Measurements from ENCODE around the gene TNS1. TPM values are rescaled to one million over a fixed set of nuclear protein-coding genes. Genes with fewer than 3 reads are reported as not detected.

The TNS1 gene
- total and polyA plus RNA-seq, 5 donors, result 243 to 647 (median 513) TPM

DNA sequence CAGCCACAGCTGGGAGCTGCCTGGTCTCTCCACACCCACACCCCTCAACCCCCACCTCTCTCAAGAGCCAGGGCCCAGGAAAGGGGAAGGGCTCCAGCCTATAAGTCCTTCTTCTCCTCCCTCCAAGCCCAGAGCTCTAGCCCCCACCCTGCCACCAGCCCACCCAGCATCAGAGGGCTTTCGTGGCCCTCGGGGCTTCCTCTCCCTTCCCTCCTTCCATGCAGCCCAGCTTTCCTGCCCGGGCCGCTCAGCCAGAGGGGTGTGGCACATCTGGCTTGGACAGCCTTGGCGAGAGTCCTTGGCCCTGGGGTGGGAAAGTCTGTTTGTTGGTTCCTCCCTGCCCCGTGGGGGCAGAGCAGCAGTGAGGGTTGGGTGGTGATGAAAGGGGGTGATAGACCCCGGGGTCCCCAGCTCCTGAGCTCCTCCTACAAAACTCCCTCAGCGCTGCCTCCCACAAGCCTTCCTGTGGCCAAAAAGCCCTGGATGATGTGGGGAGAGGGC lies 7.0 kb downstream of the TNS1 start:
- Histone ChIP-seq H3K27ac (ENCODE audit: low read length) (peak overlapping the region; percentile 84), H3K4me3 (ENCODE audit: low read length) (no peak overlapping the region), H3K4me1 (ENCODE audit: control insufficient read depth, insufficient read depth, low read length) (no peaks in the 10 kb centered on the region), H3K27me3 (ENCODE audit: control insufficient read depth, insufficient read depth) (no peaks in the 10 kb centered on the region), H3K9me3 (ENCODE audit: control insufficient read depth, low read length) (no peaks in the 10 kb centered on the region)
- DNase-seq (peak; percentile 83 to 94 (median 89)), ATAC-seq (peak; percentile 77 to 79)
- WGBS, result 22% methylated on average over 8 of the region's 8 CpGs
- intact Hi-C loops (cut with DNase I), result loop anchor here in 1 of 4 donors (2.0 kb wide), 1 partner anchor 207 kb away; no protein-coding TSS in a partner anchor

DNA sequence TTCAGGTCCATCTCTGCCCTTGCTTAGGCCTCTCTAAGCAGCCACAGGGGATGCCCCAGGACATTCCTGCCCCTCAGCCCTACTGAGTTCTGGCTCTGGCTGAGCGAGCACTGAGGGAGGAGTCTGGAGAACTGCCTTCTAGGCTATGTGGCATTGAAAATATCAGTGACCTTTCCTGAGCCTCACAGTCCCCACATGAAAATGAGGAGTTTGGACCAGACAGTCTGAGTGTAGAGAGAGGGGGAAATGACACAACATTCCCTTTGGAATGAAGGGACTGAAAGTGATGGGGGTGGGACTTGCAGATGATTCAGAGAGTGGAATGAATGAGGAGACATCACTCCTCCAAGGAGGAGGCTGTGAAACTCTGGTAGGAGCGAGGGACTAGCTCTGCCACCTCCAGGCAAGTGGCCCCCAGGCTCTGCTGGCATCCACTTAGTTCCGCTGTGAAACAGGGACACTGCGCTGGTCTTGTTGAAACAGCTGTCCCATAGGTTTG lies 8.0 kb downstream of the TNS1 start:
- H3K27ac ChIP-seq (ENCODE audit: low read length), result peak overlapping the region; percentile 35
- intact Hi-C loops (cut with DNase I), result loop anchor here (2.0 to 5.0 kb wide), 3 partner anchors 42 to 208 kb away; no protein-coding TSS in a partner anchor
- ATAC-seq, result peak; percentile 2 to 56

DNA sequence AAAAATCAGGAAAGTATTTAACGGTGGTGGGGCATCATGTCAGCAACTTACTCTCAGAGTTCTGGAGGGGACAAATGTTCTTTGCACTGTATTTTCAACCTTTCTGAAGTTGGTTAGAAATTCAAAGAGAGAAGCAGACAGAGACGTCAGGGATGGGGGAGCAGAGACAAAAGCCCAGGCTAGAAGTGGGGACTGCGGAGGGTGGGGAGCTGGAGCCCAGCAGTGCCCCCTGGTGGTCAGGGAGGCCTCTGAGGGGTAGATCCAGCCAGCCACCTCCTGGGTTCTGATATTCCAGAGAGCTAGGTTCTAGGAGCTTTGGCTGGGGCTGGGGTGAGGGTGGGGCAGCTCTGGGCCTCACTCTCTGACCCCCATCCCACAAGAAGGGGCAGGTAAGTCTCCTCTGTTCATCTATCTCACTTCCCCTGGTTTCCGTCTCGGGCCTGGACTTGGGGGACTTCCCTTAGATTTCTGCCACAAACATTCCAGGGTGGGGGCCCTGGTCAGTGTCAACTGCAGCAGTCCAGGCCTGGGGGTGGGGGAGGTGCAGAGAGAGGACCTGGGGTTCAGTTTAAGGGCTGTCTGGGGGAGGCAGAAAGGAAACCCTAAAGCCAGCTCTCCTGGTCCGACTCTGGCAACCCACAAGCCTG lies 8.9 kb downstream of the TNS1 start:
- ATAC-seq (peak; percentile 40 to 58), DNase-seq (peak; percentile 75 to 89 (median 89))
- Histone ChIP-seq H3K4me1 (ENCODE audit: control insufficient read depth, insufficient read depth, low read length) (no peaks in the 10 kb centered on the region), H3K4me3 (ENCODE audit: low read length) (no peak overlapping the region), H3K27me3 (ENCODE audit: control insufficient read depth, insufficient read depth) (no peaks in the 10 kb centered on the region), H3K9me3 (ENCODE audit: control insufficient read depth, low read length) (no peaks in the 10 kb centered on the region), H3K27ac (ENCODE audit: low read length) (no peak overlapping the region)
- intact Hi-C loops (cut with DNase I), result loop anchor here (2.0 to 5.0 kb wide), 3 partner anchors 43 to 207 kb away; no protein-coding TSS in a partner anchor
- WGBS, result 57% methylated on average over 6 of the region's 6 CpGs

More for the DNA sequence above, 8.0 kb downstream of the TNS1 start:
- DNase-seq, result peak; percentile 23 to 59 (median 42)
- Histone ChIP-seq H3K27me3 (ENCODE audit: control insufficient read depth, insufficient read depth) (no peaks in the 10 kb centered on the region), H3K9me3 (ENCODE audit: control insufficient read depth, low read length) (no peaks in the 10 kb centered on the region), H3K4me3 (ENCODE audit: low read length) (no peak overlapping the region), H3K4me1 (ENCODE audit: control insufficient read depth, insufficient read depth, low read length) (no peaks in the 10 kb centered on the region)
- 80% methylated on average over 4 of the region's 4 CpGs for WGBS

DNA sequence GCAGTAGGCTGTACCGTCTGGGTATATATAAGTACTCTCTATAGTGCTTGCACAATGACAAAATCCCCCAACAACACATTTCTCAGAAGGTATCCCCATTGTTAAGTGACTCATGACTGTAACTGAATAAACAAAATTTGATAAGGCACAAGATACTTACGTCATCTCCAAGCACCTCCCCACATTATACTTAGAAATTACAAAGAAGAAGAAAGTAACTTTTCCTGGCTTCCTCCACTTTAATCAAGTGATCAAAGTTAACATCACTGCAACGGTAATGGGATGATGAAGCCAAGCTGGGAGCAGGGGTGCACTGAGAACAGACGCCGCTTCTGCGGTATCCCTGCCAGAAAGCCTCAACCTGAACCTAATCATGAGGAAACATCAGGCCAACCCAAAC lies 9.7 kb downstream of the TNS1 start:
- 67% methylated on average over 6 of the region's 6 CpGs for WGBS
- intact Hi-C loops (cut with DNase I), result loop anchor here in 3 of 4 donors (5.0 kb wide), 2 partner anchors 44 to 206 kb away; no protein-coding TSS in a partner anchor
- DNase-seq (peak in 2 of 3 donors; percentile 14 to 22), ATAC-seq (no peak)
- no peaks in the 10 kb centered on the region for H3K27me3 ChIP-seq (ENCODE audit: control insufficient read depth, insufficient read depth)
- peaks cover 3% of the 10 kb centered on the region for H3K4me1 ChIP-seq (ENCODE audit: control insufficient read depth, insufficient read depth, low read length)
- H3K4me3 ChIP-seq (ENCODE audit: low read length), result no peak overlapping the region
- no peaks in the 10 kb centered on the region for H3K9me3 ChIP-seq (ENCODE audit: control insufficient read depth, low read length)
- H3K27ac ChIP-seq (ENCODE audit: low read length), result no peak overlapping the region

DNA sequence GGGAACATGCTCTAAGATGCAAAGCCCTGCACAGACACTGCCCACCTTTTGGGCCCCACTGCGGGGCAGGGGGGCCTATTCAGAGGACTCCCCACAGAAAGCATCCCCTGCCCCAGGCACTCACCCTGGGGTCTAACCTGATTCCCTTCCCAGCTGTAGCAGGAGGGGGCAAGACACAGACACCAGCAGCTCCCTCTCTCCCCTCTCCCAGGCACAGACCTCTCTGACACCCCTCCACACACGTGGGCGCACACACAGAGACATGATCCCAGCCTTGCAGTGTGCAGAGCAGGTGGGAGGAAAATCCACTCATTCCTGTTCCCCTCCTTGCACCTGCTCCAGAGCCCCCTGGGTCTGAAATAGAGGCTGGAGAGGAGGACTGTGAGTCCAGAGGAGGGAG lies 10.7 kb downstream of the TNS1 start:
- Histone ChIP-seq H3K27ac (ENCODE audit: low read length) (no peak overlapping the region), H3K27me3 (ENCODE audit: control insufficient read depth, insufficient read depth) (no peaks in the 10 kb centered on the region), H3K4me3 (ENCODE audit: low read length) (no peak overlapping the region), H3K9me3 (ENCODE audit: control insufficient read depth, low read length) (no peaks in the 10 kb centered on the region), H3K4me1 (ENCODE audit: control insufficient read depth, insufficient read depth, low read length) (peaks cover 7% of the 10 kb centered on the region)
- ATAC-seq, result no peak
- intact Hi-C loops (cut with DNase I), result loop anchor here in 3 of 4 donors (5.0 kb wide), 2 partner anchors 45 to 205 kb away; no protein-coding TSS in a partner anchor
- DNase-seq, result peak in 1 of 3 donors; percentile 10
- 84% methylated on average over 3 of the region's 3 CpGs for WGBS

DNA sequence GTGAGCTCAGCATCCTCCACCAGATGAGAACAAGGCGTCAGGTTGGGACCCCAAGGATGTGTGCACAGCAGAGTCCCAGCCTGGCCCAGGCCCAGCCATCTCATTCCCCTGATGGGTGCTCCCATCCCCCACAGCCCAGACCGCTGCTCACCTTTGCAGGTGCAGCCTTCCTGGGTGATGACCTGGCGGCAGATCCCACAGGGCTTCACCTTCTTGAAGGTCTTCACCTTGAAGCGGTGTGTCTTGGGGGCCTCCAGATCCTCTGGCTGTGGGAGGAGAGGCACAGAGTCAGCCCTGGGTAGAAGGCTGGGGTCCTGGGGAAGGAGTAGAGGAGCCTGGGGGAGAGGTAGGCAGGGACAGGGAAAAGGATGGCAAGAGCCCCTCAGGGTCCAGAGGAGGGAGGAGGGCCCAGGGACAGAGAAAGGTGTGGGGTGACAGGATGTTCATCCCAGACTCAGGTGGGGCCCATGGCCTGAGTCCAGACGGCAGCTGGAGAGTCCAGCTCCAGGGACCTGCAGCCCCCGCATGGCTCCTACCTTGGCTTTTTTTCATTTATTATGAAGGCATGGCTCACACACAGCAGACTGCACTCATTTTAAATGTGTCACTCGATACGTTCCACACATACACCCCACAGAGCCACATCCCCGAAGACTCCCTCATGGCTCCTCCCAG lies 11.9 kb downstream of the TNS1 start:
- no peak overlapping the region for H3K4me3 ChIP-seq (ENCODE audit: low read length)
- ATAC-seq (no peak), DNase-seq (peak in 2 of 3 donors; percentile 42 to 49)
- H3K27ac ChIP-seq (ENCODE audit: low read length), result no peak overlapping the region
- WGBS, result 91% methylated on average over 9 of the region's 9 CpGs
- H3K9me3 ChIP-seq (ENCODE audit: control insufficient read depth, low read length), result no peaks in the 10 kb centered on the region
- no peaks in the 10 kb centered on the region for H3K27me3 ChIP-seq (ENCODE audit: control insufficient read depth, insufficient read depth)
- intact Hi-C loops (cut with DNase I), result loop anchor here in 3 of 4 donors (5.0 kb wide), 2 partner anchors 46 to 204 kb away; no protein-coding TSS in a partner anchor
- peaks cover 7% of the 10 kb centered on the region for H3K4me1 ChIP-seq (ENCODE audit: control insufficient read depth, insufficient read depth, low read length)

DNA sequence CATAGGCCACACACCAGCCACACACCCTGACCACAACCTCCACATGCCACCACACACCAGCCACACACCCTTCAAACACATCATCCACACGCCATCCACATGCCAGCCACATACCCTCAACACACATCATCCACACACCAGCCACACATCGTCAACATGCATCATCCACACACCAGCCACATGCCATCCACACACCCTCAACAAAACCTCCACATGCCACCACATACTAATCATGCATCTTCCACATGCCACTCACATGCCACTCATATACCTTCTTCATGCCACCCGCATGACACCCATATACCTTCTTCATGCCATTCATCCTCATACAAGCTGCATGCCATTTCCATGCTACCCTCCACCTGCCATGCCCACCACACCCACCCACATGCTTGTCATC lies 12.4 kb downstream of the TNS1 start:
- no peak overlapping the region for H3K4me3 ChIP-seq (ENCODE audit: low read length)
- H3K9me3 ChIP-seq (ENCODE audit: control insufficient read depth, low read length), result no peaks in the 10 kb centered on the region
- ATAC-seq, result no peak
- peaks cover 7% of the 10 kb centered on the region for H3K4me1 ChIP-seq (ENCODE audit: control insufficient read depth, insufficient read depth, low read length)
- 95% methylated on average over 3 of the region's 3 CpGs for WGBS
- no peak overlapping the region for H3K27ac ChIP-seq (ENCODE audit: low read length)
- intact Hi-C loops (cut with DNase I), result loop anchor here in 3 of 4 donors (5.0 kb wide), 2 partner anchors 47 to 203 kb away; no protein-coding TSS in a partner anchor
- H3K27me3 ChIP-seq (ENCODE audit: control insufficient read depth, insufficient read depth), result no peaks in the 10 kb centered on the region
- peak in 1 of 3 donors; percentile 16 for DNase-seq

DNA sequence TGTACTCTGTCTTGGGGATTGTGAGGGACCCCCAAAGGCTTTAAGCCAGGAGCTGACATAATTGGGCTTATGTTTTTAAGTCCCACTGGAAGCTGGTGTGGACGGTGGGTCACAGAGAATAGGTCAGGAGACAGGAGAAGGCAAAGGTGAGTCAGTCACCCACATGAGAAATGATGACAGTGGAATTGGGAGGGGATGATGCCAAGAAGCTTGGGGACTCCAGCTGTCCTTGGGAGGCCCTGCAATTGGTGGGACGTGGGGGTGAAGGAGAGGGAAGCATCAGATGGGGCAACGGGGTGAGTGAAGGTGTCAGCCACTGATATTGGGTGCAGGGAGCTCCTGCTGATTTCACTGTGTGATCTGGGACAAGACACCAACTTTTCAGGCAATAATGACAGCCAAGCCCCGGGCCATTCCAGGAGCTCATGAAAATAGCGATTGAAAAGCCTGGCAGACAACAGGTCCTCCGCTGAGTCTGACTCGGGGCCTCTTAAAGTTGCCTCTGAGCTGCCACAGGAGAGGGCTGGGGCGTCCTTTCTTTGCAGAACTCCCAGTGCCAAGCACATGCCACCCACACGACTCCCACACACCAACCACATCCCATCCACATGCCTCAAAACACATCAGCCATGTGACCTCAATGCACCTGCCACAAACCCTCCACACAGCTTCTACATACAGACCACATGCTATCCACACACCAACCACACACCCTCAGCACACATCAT lies 13.4 kb downstream of the TNS1 start:
- WGBS, result 79% methylated on average over 9 of the region's 9 CpGs
- no peak overlapping the region for H3K4me3 ChIP-seq (ENCODE audit: low read length)
- no peak overlapping the region for H3K27ac ChIP-seq (ENCODE audit: low read length)
- intact Hi-C loops (cut with DNase I), result loop anchor here (2.0 to 10.0 kb wide), 6 partner anchors 45 to 205 kb away; no protein-coding TSS in a partner anchor
- DNase-seq (peak in 1 of 3 donors; percentile 38), ATAC-seq (no peak)
- H3K9me3 ChIP-seq (ENCODE audit: control insufficient read depth, low read length), result no peaks in the 10 kb centered on the region
- H3K4me1 ChIP-seq (ENCODE audit: control insufficient read depth, insufficient read depth, low read length), result peaks cover 7% of the 10 kb centered on the region
- no peaks in the 10 kb centered on the region for H3K27me3 ChIP-seq (ENCODE audit: control insufficient read depth, insufficient read depth)

DNA sequence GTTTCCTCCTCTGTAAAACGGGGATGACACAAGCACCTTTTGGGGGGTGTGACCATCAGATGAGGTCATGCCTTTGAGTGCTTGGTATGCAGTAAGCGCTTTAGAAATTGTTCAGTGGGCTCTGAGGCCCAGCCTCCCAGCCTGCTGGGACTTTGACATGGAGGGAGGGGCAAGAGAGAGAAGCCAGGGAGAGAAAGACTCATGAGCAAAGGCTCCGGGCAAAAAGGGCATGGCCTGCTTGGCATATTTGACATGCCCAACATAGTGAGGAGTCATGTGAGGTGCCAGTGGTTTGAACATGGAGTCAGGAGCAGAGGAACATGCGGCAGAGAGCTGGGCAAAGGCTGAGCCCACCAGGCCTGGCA lies 14.0 kb downstream of the TNS1 start:
- WGBS, result 45% methylated on average over 4 of the region's 4 CpGs
- DNase-seq (peak in 1 of 3 donors; percentile 53), ATAC-seq (peak; percentile 10 to 18)
- H3K27ac ChIP-seq (ENCODE audit: low read length), result no peak overlapping the region
- peaks cover 7% of the 10 kb centered on the region for H3K4me1 ChIP-seq (ENCODE audit: control insufficient read depth, insufficient read depth, low read length)
- no peaks in the 10 kb centered on the region for H3K27me3 ChIP-seq (ENCODE audit: control insufficient read depth, insufficient read depth)
- no peaks in the 10 kb centered on the region for H3K9me3 ChIP-seq (ENCODE audit: control insufficient read depth, low read length)
- intact Hi-C loops (cut with DNase I), result loop anchor here (2.0 to 10.0 kb wide), 6 partner anchors 46 to 204 kb away; no protein-coding TSS in a partner anchor
- H3K4me3 ChIP-seq (ENCODE audit: low read length), result no peak overlapping the region
